NCI-H82 (cell line): ENCODE measurements around the gene DPH6.
"Not testable (repeated sequence)": the region's sequence is repeated elsewhere in the genome, so short reads cannot be mapped to it uniquely, and the experiment has no call there.

ENCODE experiments used
- DNase-seq: peaks from one replicate; lab custom pipeline; 2025; lab: John Stamatoyannopoulos, UW

Gene DPH6

GRCh38 chr15:35329521-35329961 is 216.4 kb downstream of the DPH6 start:
- no peak for DNase-seq

GRCh38 chr15:35328836-35329235 is 217.1 kb downstream of the DPH6 start:
- DNase-seq = not testable (repeated sequence)

GRCh38 chr15:35327789-35328188 is 218.2 kb downstream of the DPH6 start:
- DNase-seq = no peak

GRCh38 chr15:35325374-35325941 is 220.5 kb downstream of the DPH6 start:
- no peak for DNase-seq

- no peak for DNase-seq
These were observed 222.8 kb downstream of the DPH6 start for GRCh38 chr15:35323141-35323540.

DNA sequence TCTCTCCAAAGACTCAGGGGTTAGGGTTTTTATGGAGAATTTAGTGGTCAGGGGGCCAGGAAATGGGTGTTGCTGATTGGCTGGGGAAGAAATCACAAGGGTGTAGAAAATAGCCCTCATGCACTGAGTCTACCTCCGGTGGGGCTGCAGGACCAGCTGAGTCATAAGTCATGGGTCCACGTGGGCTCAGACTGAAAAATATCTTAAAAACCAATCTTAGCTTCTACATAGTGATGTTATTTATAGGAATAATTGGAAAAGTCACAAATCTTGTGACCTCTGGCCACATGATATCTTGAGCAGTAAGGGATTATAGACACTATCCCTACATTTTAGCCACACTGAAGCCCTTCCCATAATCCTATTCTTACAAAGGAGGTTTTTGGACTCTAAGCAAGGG is 224.0 kb downstream of the DPH6 start:
- no peak for DNase-seq

DNA sequence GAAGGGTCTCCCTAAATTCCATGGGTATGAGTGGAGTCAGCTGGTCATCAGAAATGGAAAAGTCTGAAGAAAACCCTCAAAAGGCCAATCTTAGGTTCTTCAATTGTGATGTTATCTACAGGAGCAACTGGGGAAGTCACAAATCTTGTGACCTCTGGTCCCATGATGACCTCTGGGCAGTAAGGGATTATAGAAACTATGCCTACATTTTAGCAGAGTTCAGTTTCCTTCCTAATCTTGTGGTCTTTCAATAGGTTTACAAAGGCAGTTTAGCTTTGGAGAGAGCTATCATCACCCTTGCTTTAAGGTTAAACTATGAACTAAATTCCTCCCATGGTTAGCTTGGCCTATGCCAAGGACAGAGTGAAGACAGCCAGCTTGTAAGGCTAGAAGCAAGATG is 225.1 kb downstream of the DPH6 start:
- no peak for DNase-seq
